AG09309 (cell line): Measurements from ENCODE around the gene RBBP4.
A peak's percentile ranks its signal among the peaks of the same experiment; 100 is the strongest.

Experiments
- DNase-seq: peaks from one replicate; pipeline ENCODE4 v3.0.0-alpha.2; 2010; ENCODE audit warnings: low read depth
- H3K4me3 ChIP-seq: 2 replicates; pipeline ENCODE4 v1.5.1; 2011; ENCODE audit warnings: mild to moderate bottlenecking, low read depth, low read length, moderate library complexity; ENCODE audit not compliant: control insufficient read depth
- TF ChIP-seq, protein P1 (sequence below): IDR thresholded peaks from 2 replicates; pipeline ENCODE4 v1.5.1; 2011; ENCODE audit warnings: mild to moderate bottlenecking, low read depth, low read length, inconsistent platforms; ENCODE audit not compliant: insufficient read depth, control insufficient read depth; ENCODE audit errors: missing control alignments

Gene RBBP4

DNA sequence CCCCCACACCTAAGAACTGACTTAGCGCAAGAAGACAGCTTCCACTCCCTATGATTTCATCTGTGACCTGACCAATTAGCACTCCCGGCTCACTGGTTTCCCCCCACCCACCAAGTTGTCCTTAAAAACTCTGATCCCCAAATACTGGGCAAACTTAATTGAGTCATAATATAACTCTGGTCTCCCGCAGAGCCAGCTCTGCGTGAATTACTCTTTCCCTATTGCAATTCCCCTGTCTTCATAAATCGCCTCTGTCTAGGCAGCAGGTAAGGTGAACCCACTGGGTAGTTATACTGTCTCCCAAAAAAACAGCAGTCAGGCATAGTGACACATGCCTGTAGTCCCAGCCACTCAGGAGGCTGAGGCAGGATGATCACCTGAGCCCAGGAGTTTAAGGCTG is 37.5 kb upstream of the RBBP4 start:
- no peak overlapping the region for H3K4me3 ChIP-seq
- TF ChIP-seq, protein P1, sequence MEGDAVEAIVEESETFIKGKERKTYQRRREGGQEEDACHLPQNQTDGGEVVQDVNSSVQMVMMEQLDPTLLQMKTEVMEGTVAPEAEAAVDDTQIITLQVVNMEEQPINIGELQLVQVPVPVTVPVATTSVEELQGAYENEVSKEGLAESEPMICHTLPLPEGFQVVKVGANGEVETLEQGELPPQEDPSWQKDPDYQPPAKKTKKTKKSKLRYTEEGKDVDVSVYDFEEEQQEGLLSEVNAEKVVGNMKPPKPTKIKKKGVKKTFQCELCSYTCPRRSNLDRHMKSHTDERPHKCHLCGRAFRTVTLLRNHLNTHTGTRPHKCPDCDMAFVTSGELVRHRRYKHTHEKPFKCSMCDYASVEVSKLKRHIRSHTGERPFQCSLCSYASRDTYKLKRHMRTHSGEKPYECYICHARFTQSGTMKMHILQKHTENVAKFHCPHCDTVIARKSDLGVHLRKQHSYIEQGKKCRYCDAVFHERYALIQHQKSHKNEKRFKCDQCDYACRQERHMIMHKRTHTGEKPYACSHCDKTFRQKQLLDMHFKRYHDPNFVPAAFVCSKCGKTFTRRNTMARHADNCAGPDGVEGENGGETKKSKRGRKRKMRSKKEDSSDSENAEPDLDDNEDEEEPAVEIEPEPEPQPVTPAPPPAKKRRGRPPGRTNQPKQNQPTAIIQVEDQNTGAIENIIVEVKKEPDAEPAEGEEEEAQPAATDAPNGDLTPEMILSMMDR: no peak
- no peak for DNase-seq

DNA sequence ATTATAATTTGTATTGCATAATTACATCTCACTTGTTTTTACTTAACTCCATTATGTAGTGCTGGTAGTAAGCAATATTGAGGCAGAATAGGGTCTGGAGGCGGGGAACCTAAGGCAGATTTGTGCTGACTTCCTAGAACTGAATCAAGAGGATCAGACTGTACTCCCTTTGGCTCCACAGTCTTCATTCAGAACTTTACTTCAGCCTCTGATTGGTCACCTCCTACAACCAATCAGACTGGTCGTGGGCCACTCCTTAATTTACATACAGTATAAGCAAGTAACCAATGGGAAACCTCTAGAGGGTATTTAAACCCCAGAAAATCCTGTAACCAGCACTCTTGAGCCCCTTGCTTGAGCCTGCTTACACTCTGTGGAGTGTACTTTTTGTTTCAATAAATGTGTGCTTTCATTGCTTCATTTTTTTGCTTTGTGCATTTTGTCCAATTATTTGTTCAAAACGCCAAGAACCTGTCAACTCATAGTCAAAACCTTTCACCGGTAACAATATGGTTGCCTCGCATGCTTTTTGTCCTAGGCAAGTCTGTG is 32.3 kb upstream of the RBBP4 start:
- TF ChIP-seq, protein P1: no peak
- no peak overlapping the region for H3K4me3 ChIP-seq
- no peak for DNase-seq

DNA sequence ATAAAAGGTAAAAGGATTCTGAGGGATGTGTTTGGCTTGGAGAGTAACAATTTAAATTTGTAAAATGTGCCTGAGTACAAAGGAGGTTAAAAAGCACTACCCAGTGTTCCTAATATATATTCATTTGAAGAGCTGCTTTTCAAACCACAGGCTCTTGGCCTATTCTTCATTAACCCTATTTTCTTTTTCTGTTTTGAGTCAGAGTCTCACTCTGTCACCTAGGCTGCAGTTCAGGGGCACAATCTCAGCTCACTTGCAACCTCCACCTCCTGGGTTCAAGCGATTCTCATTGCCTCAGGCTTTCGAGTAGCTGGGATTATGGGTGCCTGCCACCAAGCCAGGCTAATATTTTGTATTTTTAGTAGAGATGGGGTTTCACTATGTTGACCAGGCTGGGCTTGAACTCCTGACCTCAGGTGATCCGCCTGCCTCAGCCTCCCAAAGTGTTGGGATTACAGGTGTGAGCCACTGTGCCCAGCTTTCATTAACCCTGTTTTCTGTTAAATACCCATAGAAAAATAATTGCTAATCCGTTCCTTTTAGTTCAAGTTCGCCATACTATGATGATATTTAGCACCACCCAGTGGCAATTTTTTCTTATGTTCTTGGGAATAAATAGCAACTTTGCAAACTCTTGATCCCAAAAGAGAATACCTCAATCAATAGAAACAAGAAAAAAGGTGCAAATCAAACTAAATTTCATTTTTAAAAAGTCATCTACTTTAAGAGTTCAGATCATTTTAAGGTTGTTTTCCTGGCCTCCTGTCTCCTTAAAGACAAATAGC is 31.1 kb upstream of the RBBP4 start:
- H3K4me3 ChIP-seq: no peak overlapping the region
- DNase-seq: no peak
- TF ChIP-seq, protein P1: peak; percentile 23

DNA sequence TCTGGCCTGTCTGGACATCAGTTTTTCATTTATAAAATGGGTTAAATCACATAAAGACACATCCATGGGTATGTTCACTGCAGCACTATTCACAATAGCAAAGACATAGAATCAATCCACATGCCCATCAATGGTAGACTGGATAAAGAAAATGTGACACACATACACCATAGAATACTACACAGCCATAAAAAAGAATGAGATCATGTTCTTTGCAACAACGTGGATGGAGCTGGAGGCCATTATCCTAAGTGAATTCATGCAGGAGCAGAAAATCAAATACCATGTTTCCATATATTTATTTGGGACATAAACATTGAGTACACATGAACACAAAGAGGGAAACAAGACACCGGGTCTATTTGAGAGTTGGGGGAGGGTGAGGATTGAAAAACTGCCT is 28.8 kb upstream of the RBBP4 start:
- TF ChIP-seq, protein P1: no peak
- H3K4me3 ChIP-seq: no peak overlapping the region
- no peak for DNase-seq

DNA sequence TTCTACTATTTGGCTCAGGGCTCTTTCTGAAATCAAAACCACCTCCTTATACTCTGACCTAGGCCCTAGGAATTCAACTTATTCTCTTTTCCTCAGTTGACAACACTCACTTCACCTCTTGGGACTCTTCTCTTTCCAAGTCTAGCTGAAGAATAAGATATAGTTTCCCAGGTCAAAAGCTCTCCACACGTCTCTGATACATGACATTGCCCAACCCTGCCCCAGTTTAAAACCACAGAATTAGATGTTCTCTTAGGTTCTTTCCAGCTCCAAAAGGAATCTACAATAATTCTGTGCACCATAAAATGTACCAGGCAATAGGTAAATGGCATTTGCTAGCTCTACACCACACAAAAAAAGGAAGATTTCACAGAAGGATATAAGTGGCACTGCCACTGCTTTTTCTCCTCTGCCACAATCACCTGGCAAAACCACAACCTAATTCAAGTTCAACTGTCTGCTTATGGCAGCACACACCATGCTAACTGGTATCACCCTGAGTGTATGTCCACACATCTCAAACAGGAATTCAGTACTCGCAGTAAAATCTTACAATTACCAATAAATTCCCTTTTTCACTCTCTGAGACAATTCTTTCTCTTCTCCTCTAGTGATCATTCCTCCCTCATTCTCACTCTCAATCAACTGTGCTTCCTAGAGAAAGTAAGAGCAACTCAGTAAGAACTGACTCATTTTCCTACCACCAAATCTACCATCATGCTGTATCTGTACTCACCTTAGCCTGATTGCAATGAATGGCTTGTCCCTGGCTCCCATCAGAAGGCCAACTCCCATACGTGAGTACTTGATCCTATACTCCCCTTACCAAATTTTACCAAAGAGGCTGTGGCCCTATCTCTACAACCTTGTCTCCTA is 28.0 kb upstream of the RBBP4 start:
- TF ChIP-seq, protein P1: no peak
- H3K4me3 ChIP-seq: no peak overlapping the region
- DNase-seq: no peak

DNA sequence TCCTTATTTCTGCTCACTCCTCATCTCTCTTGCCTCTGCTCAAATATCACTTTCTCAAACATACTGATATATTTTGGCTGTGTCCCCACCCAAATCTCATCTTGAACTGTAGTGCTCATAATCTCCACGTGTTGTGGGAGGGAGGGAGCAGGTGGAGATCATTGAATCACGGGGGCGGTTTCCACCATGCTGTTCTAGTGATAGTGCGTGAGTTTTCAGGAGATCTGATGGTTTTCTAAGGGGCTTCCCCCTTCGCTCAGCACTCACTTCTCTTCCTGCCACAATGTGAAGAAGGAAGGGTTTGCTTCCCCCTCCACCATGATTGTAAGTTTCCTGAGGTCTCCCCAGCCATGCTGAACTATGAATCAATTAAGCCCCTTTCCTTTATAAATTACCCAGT is 27.2 kb upstream of the RBBP4 start:
- DNase-seq: no peak
- TF ChIP-seq, protein P1: no peak
- H3K4me3 ChIP-seq: no peak overlapping the region
